Panc1 (cell line): ENCODE measurements around the gene IFNAR2. TPM values are rescaled to one million over a fixed set of nuclear protein-coding genes. Genes with fewer than 3 reads are reported as not detected.

ENCODE experiments used
- ATAC-seq: fragments of 200-7000 bp; cut with Tn5 transposase; 2 replicates; pipeline ENCODE4 v1.9.1; 2020; ENCODE audit warnings: mild to moderate bottlenecking, moderate library complexity
- BruUV-seq: library from RNA; stranded (reverse); fragments of 400-500 nt; replicated peaks from 2 replicates; lab custom pipeline; 2021; lab: Mats Ljungman, UMichigan
- CTCF ChIA-PET: fragments of 300-600 bp; sonication (Branson Sonifier 250); formaldehyde crosslinking; loops from one replicate; lab custom pipeline; 2022; ENCODE audit warnings: antibody characterized with exemption; lab: Charles Lee
- POLR2A ChIA-PET: fragments of 300-600 bp; sonication (Branson Sonifier 250); formaldehyde crosslinking; loops from one replicate; lab custom pipeline; 2022; ENCODE audit warnings: antibody characterized with exemption; lab: Charles Lee
- DNase-seq: peaks from one replicate; pipeline ENCODE4 v3.0.0-alpha.2; 2010; ENCODE audit warnings: low read depth, low spot score
- H3K27ac ChIP-seq: 2 replicates; pipeline ENCODE4 v1.5.1; 2011; ENCODE audit warnings: mild to moderate bottlenecking, low read length, inconsistent platforms
- H3K27me3 ChIP-seq: fragments of 200-500 bp; sonication (Bioruptor generic); 2 replicates; pipeline ENCODE4 v1.6.0; 2014; ENCODE audit warnings: low read length, inconsistent platforms; ENCODE audit not compliant: control insufficient read depth, insufficient read depth
- H3K36me3 ChIP-seq: fragments of 200-500 bp; sonication (Bioruptor generic); 2 replicates; pipeline ENCODE4 v1.5.1; 2014; ENCODE audit warnings: inconsistent platforms, mild to moderate bottlenecking, low read length, moderate library complexity; ENCODE audit not compliant: control insufficient read depth, insufficient read depth
- H3K4me1 ChIP-seq: 2 replicates; pipeline ENCODE4 v1.5.1; 2011; ENCODE audit warnings: inconsistent platforms, mild to moderate bottlenecking, low read length, moderate library complexity; ENCODE audit not compliant: control insufficient read depth, insufficient read depth
- H3K4me3 ChIP-seq, 2 experiments: 2 replicates each; pipeline ENCODE4 v1.5.1; 2011 to 2012; ENCODE audit warnings: low read depth in 2 of 2, low read length in 2 of 2, mild to moderate bottlenecking in 2 of 2, inconsistent platforms in 1 of 2, moderate library complexity in 1 of 2
- H3K9me3 ChIP-seq: fragments of 200-500 bp; sonication (Bioruptor generic); 2 replicates; pipeline ENCODE4 v1.5.1; 2014; ENCODE audit warnings: low read depth, mild to moderate bottlenecking, inconsistent platforms, low read length, moderate library complexity; ENCODE audit not compliant: control insufficient read depth, insufficient read depth
- CTCF ChIP-seq: fragments of 450-650 bp; IDR thresholded peaks from 2 replicates; pipeline ENCODE4 v1.5.1; 2017; ENCODE audit warnings: mild to moderate bottlenecking
- POLR2AphosphoS5 ChIP-seq: IDR thresholded peaks from 2 replicates; pipeline ENCODE4 v1.6.1; 2012; ENCODE audit warnings: mild to moderate bottlenecking, low read depth, low read length, moderate library complexity
- REST ChIP-seq, 2 experiments: IDR thresholded peaks; 2 replicates each; pipeline ENCODE4 v1.6.1; 2011 to 2012; ENCODE audit warnings: low read depth in 2 of 2, control low read depth in 1 of 2, low read length in 1 of 2, mild to moderate bottlenecking in 1 of 2, moderate library complexity in 1 of 2; ENCODE audit not compliant: insufficient read depth in 1 of 2
- SIN3A ChIP-seq: IDR thresholded peaks from 2 replicates; pipeline ENCODE4 v1.6.1; 2012; ENCODE audit warnings: low read depth, mild to moderate bottlenecking, low read length, moderate library complexity, borderline replicate concordance; ENCODE audit not compliant: insufficient read depth
- TCF7L2 ChIP-seq: IDR thresholded peaks from 2 replicates; pipeline ENCODE4 v1.6.1; 2011; ENCODE audit warnings: mild to moderate bottlenecking, low read depth, low read length, inconsistent platforms
- in situ Hi-C: cut with HindIII; loops from 2 replicates; pipeline ENCODE4 v1.10.0; 2016; ENCODE audit warnings: low sequenced_read_pairs, low pct_unique_long_range_greater_than_20kb
- intact Hi-C: fragments of 100-400 bp; cut with micrococcal nuclease; formaldehyde crosslinking; loops from one replicate; pipeline ENCODE4 v1.10.0; 2022; ENCODE audit not compliant: unreplicated experiment
- total RNA-seq: library from RNA; stranded (reverse); gene quantifications from one replicate; pipeline ENCODE4 v1.2.1, GENCODE V29; 2021; ENCODE audit not compliant: unreplicated experiment

The IFNAR2 gene
- total RNA-seq, 1 experiment from 2014 or later: 18.2 TPM

GRCh38 chr21:33236013-33236686 lies 6.4 kb downstream of the IFNAR2 start:
- ChIA-PET CTCF (no interaction called here), POLR2A (no interaction called here)
- H3K27ac ChIP-seq: no peak overlapping the region
- H3K4me1 ChIP-seq: 0 out of 2 replicates have a peak, but pooled peaks cover 4% of the 10 kb centered on the region
- intact Hi-C loops: no loop called here
- ATAC-seq (no peak), DNase-seq (no peak)
- no peak overlapping the region for H3K4me3 ChIP-seq
- no peaks in the 10 kb centered on the region for H3K27me3 ChIP-seq
- no peaks in the 10 kb centered on the region; the same call in 1 of the 2 replicates for H3K36me3 ChIP-seq
- no TSS peak for BruUV-seq
- TF ChIP-seq CTCF (no peak), REST (IDR thresholded peaks at IDR 0.05; ENCODE audit: insufficient read depth in 1 of 2, low read depth in 2 of 2, low read length in 1 of 2) (no peak), POLR2AphosphoS5 (no peak), TCF7L2 (no peak), SIN3A (no peak)
- in situ Hi-C loops: no loop called here
- H3K9me3 ChIP-seq: no peaks in the 10 kb centered on the region

GRCh38 chr21:33236766-33237165 lies 7.0 kb downstream of the IFNAR2 start:
- Histone ChIP-seq H3K4me3 (no peak overlapping the region), H3K9me3 (no peaks in the 10 kb centered on the region), H3K36me3 (no peaks in the 10 kb centered on the region; the same call in 1 of the 2 replicates), H3K4me1 (no peaks in the 10 kb centered on the region), H3K27ac (no peak overlapping the region), H3K27me3 (no peaks in the 10 kb centered on the region)
- no peak for TF ChIP-seq REST (IDR thresholded peaks at IDR 0.05; ENCODE audit: insufficient read depth in 1 of 2, low read depth in 2 of 2, low read length in 1 of 2)
- no peak for TF ChIP-seq SIN3A
- TF ChIP-seq TCF7L2: no peak
- TF ChIP-seq CTCF: no peak
- TF ChIP-seq POLR2AphosphoS5: no peak
- in situ Hi-C loops: no loop called here
- DNase-seq (no peak), ATAC-seq (no peak)
- intact Hi-C loops: no loop called here
- CTCF ChIA-PET: no interaction called here
- no TSS peak for BruUV-seq
- POLR2A ChIA-PET: no interaction called here
